Measurements from ENCODE around the gene DPP4.

The DPP4 gene

GRCh38 chr2:162073888-162074631 is at the start of gene DPP4:
Gene DPP4 (minus strand): TSS chr2:162074215. CDS start chr2:162073981, 234 bp downstream.
- TF ChIP-seq, protein P1, sequence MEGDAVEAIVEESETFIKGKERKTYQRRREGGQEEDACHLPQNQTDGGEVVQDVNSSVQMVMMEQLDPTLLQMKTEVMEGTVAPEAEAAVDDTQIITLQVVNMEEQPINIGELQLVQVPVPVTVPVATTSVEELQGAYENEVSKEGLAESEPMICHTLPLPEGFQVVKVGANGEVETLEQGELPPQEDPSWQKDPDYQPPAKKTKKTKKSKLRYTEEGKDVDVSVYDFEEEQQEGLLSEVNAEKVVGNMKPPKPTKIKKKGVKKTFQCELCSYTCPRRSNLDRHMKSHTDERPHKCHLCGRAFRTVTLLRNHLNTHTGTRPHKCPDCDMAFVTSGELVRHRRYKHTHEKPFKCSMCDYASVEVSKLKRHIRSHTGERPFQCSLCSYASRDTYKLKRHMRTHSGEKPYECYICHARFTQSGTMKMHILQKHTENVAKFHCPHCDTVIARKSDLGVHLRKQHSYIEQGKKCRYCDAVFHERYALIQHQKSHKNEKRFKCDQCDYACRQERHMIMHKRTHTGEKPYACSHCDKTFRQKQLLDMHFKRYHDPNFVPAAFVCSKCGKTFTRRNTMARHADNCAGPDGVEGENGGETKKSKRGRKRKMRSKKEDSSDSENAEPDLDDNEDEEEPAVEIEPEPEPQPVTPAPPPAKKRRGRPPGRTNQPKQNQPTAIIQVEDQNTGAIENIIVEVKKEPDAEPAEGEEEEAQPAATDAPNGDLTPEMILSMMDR (conservative IDR thresholded peaks at IDR 0.05; ENCODE audit: low read depth, low read length), result no peak
- peak within 1 kb of the TSS; percentile 72 for H3K4me3 ChIP-seq (ENCODE audit: low read length)
- DNase-seq (ENCODE audit: low read depth), result no peak

- TF ChIP-seq, protein P1 (conservative IDR thresholded peaks at IDR 0.05; ENCODE audit: low read depth, low read length), result no peak
- H3K4me3 ChIP-seq (ENCODE audit: low read length), result no peak overlapping the region
- no peak for DNase-seq (ENCODE audit: low read depth)
These were observed 44.4 kb upstream of the DPP4 start for GRCh38 chr2:162118166-162119031.

DNA sequence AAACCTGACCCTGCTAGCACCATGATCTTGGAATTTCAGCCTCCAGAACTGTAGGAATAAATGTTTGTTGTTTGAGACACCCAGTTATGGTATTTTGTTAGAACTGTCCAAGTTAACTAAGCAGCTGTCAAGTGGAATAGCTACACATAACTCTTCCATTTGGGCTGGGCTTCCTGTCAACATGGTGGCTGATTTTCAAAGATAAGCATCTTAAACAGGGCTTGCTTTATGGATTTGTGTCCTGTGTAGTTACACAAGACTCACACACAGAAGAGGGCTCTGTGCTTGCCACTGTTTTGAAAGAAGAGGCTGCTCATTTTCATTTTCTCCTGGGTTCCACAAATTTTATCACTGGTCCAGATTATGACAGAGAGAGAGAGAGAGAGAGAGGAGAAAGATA is 42.3 kb upstream of the DPP4 start:
- no peak for DNase-seq (ENCODE audit: low read depth)
- TF ChIP-seq, protein P1 (conservative IDR thresholded peaks at IDR 0.05; ENCODE audit: low read depth, low read length), result no peak
- no peak overlapping the region for H3K4me3 ChIP-seq (ENCODE audit: low read length)

DNA sequence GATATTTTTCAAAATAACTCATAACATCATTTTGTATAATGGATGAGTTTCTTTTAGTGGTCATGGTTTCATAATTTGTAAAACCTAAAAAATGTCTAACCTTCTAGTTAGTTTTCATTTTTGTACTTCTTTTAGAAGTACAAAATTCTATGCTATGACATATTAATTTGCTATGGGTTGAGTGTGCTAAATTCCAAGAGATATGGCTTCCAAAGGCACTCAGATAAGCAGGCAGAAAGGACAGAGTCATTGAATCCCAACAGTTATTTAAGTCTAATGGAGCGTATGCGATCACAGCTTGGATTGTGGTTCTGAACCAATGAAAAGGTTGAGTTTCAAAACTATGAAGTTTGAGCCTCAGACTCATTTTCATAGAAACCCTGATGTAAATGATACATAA is 41.1 kb upstream of the DPP4 start:
- H3K4me3 ChIP-seq (ENCODE audit: low read length), result no peak overlapping the region
- no peak for DNase-seq (ENCODE audit: low read depth)
- TF ChIP-seq, protein P1 (conservative IDR thresholded peaks at IDR 0.05; ENCODE audit: low read depth, low read length), result no peak

DNA sequence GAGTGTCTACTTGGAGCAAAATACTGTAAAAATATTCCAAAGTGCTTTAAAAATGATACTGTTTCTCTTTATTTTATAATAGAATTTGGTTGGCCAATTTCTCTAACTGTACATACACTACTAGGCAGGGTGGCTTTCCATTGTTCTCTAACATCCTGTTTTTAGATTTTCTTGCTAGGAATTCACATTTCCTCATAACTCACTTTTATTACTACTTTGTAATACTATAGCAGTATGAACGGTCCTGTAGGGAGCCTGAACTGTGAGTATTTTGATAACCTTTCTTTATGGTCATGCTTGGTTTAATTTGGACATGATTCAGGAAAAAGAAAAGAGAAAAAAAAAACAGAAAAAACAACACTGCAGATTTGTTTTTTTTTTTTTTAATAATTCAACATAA is 40.3 kb upstream of the DPP4 start:
- DNase-seq (ENCODE audit: low read depth), result no peak
- TF ChIP-seq, protein P1 (conservative IDR thresholded peaks at IDR 0.05; ENCODE audit: low read depth, low read length), result no peak
- H3K4me3 ChIP-seq (ENCODE audit: low read length), result no peak overlapping the region

- TF ChIP-seq, protein P1 (conservative IDR thresholded peaks at IDR 0.05; ENCODE audit: low read depth, low read length), result no peak
- no peak for DNase-seq (ENCODE audit: low read depth)
- no peak overlapping the region for H3K4me3 ChIP-seq (ENCODE audit: low read length)
These were observed 39.8 kb upstream of the DPP4 start for GRCh38 chr2:162113776-162114168.

Data from retinal pigment epithelial cell (primary cell).